NCI-H2107 treated with DMSO at 0.1 percent for 48 hours (cell line): ENCODE results near the gene RTN4R.
"Not testable (repeated sequence)": the region's sequence is repeated elsewhere in the genome, so short reads cannot be mapped to it uniquely, and the experiment has no call there.

ENCODE experiments used
- DNase-seq: peaks from one replicate; lab custom pipeline; 2025; ENCODE audit not compliant: unreplicated experiment; lab: John Stamatoyannopoulos, UW

RTN4R gene

DNA sequence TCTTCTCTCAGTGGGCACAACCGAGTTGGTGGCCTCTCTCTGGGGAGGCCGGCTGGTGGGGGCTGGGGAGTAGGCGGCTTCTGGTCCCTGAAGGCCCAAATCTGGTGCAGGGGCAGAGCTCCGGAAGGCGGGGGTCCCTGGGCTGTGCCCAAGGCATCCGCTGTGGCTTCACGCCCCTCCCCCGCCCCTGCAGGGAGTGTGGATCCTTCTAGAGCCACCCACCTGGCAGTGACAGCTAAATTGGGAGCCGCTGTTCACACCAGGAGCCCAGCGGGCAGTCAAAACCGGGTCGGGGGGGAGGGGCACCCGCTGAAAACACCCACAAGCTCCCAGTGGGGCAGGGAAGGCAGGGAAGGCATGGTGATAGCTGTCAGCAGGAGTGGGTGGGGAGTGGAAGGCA lies 4.6 kb upstream of the RTN4R start:
- DNase-seq: no peak

DNA sequence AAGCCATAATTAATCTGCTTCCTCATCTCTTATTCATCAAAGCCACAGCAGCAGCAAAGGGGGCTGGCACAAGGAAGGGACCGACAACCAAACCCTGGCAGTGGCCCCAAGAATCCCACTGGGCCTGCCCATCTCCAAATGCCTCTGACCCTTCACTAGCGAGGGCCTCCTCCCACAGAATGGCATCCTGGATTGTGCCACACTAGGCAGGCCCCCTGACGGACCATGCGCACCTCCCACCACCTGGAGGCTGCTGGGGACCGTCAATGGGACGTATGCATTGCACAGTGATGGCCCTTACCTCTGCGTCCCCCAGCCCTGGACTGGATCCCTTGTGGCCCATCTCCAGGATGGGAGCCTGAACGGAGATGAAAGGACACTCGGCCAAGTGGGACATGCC lies 4.1 kb upstream of the RTN4R start:
- DNase-seq: no peak

- no peak for DNase-seq
Measured at GRCh38 chr22:20271114-20271994, 3.2 kb upstream of the RTN4R start.

- DNase-seq: not testable (repeated sequence)
Measured at GRCh38 chr22:20270190-20271113, 2.3 kb upstream of the RTN4R start.

DNA sequence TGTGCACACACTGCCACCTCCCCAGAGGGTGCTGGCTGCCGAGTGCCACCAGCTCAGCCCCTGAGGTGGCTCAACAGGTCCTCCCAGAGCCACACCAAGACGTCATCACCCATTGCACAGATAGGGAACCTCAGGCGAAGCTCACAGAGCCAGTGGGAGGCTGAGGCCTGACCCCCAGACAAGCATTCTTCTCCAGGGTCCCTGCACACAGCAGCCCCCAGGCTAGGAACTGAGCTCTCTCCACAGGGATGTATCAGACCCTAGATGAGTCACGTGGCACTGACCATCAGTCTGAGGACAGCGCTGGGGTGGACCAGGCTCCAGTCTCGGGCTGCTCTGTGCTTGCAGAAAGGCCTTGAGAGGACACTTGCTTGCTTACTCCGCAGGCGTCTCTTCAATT lies 1.6 kb upstream of the RTN4R start:
- DNase-seq: not testable (repeated sequence)

DNA sequence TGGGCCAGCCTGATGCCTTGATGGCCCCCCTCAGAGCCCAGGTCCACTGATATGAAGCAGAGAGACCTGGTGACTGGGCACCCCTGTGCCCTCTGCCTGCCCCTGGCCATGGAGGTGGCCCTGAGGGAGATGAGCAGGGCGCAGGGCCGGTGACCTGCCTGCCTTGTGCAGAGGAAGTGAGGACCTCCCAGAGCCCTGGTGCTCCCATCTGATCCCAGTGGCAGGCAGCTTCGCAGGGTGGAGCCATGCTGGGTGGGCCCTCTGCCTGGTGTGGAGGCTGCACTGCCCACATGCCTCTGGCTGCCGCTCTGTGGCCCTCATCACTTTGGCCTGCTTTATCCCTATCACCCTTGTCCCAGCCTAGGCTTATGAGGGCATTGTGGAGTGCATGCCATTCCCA lies 1.1 kb upstream of the RTN4R start:
- not testable (repeated sequence) for DNase-seq

DNA sequence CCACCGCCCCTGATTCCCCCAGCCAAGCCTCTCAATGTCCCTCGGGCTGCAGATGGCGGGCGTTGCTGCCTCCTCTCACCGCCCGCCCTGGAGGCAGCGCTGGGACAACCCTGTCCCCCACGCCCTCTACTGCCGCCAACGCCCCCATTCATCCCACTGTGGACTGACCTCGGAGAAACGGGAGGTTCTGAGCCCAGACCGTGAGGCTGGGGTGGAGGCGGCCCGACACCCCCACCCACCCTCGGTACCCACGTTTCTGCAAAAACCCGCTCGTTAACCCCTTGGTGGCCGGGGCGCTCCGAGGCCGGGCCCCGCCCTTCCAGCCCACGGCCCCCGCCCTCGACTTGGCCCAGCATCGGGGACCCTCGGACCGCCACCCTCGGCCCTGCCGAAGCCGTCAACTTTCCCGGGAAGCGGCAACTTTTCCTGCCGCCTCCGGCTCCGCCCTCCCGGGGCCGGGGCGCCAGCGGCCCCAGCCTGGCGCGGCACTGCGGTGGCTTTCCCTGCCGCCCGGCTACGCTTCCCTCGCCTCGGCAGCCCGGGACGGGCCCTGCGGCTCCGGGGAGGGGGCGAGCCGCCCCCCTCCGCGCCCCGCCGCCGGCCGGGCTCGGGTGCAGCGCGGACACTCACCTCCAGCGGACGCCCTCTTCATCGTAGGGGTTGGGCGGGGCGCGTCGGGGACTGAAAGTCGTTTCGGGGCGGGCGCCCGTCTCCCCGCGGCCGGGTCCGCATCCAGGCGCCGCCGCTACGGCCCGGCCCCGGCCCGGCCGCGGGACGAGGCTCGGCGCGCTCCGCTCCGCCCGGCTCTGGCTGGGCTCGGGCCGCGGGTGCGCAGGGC lies 458 bp downstream of the RTN4R start:
- DNase-seq: no peak

DNA sequence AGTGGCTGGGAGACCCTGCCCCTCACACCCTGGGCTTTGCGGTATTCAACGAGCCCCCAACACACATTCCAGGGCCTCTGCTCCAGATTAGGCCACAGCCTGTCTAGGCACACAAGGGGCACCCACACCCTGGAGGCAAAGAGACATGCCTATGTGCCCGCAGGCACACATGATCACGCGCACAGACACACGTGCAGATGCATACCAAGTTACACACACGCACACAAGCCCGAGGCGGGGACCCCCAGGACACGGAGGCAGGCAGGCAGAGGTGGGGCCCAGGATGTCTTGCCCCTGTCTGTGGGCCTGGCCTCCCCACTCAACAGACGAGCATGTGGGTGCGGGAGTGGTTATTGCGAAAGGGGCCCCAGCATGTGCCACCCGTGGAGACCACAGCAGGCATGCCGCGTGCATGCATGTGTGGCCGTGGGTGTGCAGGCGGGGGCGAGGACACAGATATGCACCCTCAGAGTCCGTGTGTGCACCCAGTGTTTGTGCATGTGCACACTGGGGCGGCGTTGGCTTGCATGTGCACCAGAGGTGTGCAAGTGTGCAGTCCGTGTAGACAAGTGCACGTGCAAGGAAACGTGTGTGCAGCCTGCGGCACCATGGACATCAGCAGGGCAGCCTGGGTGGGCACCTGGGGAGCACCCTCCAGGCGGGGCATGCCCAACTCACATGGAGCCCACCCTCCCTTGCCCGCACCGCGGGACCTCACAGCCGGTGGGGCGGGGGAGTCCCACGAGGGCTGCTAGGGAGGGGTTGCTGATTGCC lies 1.3 kb downstream of the RTN4R start:
- DNase-seq: not testable (repeated sequence)

- DNase-seq: not testable (repeated sequence)
Measured at GRCh38 chr22:20265772-20266666, 2.1 kb downstream of the RTN4R start.

DNA sequence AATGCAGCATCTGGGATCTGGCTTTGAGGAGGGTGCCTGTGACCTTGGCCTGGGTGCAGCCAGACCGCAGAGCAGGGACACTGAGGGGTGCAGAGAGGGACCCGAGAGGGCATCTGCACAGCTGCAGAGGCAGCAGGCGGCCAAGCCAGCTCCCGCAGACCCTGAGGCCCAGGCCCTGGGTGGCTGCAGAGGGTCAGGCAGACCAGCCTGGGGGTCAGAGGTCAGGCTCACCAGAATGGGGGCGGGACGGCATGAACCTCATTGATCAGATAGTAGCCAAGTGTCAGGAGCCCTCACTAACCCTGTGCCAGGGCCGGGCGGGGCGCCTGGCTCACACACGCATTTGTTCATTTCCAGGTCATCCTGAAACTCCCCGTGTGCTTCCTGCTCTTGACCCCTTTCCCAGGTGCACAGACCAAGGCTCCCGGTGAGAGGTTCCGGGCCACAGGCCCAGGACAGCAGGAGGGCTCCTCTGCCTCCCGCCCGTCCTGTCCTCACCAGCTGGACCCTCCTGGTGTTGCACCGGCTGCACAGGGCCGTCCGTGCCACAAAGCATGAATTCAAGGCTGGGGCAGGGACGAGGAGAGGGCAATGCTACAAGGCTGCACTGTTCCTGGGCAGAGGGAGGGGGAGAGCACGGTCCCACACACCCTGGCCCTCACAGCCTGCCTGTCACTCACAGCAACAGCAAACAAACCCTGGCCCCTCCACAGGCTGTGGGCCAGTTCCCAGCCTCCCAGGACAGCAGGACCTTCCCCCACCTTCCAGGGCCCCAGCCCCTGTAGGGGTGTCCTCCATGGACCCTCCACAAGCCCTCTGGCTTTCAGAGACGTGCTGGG lies 3.3 kb downstream of the RTN4R start:
- DNase-seq: no peak

GRCh38 chr22:20263404-20264281 lies 4.5 kb downstream of the RTN4R start:
- not testable (repeated sequence) for DNase-seq

- no peak for DNase-seq
Measured at GRCh38 chr22:20262582-20263147, 5.5 kb downstream of the RTN4R start.

DNA sequence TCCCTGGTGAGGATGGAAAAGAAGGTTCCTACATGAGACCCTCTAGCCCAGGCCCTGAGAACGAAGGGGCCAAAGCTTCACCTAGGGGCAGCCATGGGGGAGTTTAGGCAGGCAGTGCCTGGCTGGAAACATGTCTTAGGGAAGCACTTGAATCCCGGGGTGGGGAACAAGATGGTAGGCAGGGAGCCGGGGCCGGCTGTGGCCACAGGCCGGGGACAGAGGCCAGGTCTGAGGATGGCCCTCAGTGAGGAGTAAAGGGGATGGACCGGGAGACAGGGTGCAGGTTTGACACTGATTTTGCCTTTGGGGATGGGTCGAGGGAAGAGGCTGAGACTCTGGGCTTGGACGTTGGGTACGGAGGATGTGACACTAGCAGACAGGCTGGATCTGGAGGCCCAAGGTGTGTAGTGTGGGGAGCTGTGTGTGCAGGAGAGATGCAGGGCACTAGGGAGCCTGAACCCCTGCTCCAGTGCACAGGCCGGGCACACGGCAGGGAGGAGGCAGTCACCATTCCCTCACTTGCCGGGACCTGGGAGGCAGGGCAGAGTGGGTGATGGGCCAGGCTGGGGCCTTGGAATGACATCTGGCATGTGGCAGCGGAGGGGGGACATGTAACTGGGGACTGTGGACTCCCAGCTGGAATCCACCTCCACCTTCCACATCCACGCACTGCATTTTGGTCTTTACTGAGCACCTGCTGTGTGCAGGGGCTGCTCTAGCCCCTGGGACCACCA lies 6.1 kb downstream of the RTN4R start:
- no peak for DNase-seq

DNA sequence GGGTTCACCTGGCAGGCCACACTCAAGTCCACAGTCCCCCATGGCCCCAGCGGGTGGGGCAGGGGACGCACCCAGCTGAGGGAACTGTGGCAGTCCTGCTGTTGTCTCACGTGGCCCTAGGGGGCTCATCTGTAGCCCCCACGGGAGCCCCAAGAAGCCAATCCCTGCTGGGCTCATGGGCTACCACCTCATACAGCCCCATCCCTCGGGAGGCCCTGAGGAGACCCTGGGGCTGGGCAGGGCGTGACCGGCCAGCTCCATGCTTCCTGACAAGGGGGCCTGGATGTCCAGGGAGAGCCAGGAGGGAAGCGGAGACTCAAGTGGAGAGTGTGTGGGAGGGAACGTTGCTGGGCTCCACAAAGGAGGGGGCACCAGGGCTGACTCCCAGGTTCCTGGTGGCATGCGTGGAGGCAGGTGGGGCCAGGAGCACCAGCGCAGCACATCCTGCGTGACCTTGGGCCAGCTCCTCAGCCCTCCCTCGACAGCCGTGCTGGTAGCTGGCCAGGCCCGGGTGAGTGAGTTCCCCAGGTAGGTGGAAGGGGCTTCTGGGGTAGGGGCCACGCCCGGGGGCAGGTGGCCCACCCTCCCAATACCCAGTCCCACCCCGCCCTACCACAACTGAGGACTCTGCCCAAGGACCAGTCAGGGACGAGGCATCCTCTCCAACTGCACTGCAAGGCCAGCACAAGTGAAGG lies 7.9 kb downstream of the RTN4R start:
- no peak for DNase-seq

- no peak for DNase-seq
Measured at GRCh38 chr22:20259327-20259688, 8.8 kb downstream of the RTN4R start.
